HG03457 (cell line): Measurements from ENCODE around the gene ZDHHC3.
"Not testable (repeated sequence)": the region's sequence is repeated elsewhere in the genome, so short reads cannot be mapped to it uniquely, and the experiment has no call there.

Experiments
- ATAC-seq: cut with Tn5 transposase; IDR thresholded peaks from one replicate; pipeline ENCODE4 v1.9.1; 2021; ENCODE audit warnings: moderate number of reproducible peaks; ENCODE audit not compliant: unreplicated experiment

The ZDHHC3 gene

GRCh38 chr3:44996556-44996969 lies 20.6 kb upstream of the ZDHHC3 start:
- ATAC-seq: no peak

GRCh38 chr3:44995142-44995770 lies 19.3 kb upstream of the ZDHHC3 start:
- no peak for ATAC-seq

- no peak for ATAC-seq
Observed at GRCh38 chr3:44993471-44994205, 17.7 kb upstream of the ZDHHC3 start.

GRCh38 chr3:44992555-44993470 lies 16.8 kb upstream of the ZDHHC3 start:
- ATAC-seq: no peak

GRCh38 chr3:44991326-44991725 lies 15.4 kb upstream of the ZDHHC3 start:
- no peak for ATAC-seq

GRCh38 chr3:44989636-44990373 lies 13.8 kb upstream of the ZDHHC3 start:
- no peak for ATAC-seq

GRCh38 chr3:44989141-44989540 lies 13.2 kb upstream of the ZDHHC3 start:
- no peak for ATAC-seq

GRCh38 chr3:44988073-44988472 lies 12.1 kb upstream of the ZDHHC3 start:
- ATAC-seq: no peak

- ATAC-seq: no peak
Observed at GRCh38 chr3:44987332-44987731, 11.4 kb upstream of the ZDHHC3 start.

- not testable (repeated sequence) for ATAC-seq
Observed at GRCh38 chr3:44986330-44986729, 10.4 kb upstream of the ZDHHC3 start.

GRCh38 chr3:44984335-44984734 lies 8.4 kb upstream of the ZDHHC3 start:
- no peak for ATAC-seq

GRCh38 chr3:44983484-44983941 lies 7.5 kb upstream of the ZDHHC3 start:
- no peak for ATAC-seq

- no peak for ATAC-seq
Observed at GRCh38 chr3:44982817-44983216, 6.8 kb upstream of the ZDHHC3 start.

- no peak for ATAC-seq
Observed at GRCh38 chr3:44981751-44982150, 5.8 kb upstream of the ZDHHC3 start.

GRCh38 chr3:44981220-44981619 lies 5.2 kb upstream of the ZDHHC3 start:
- no peak for ATAC-seq

- ATAC-seq: no peak
Observed at GRCh38 chr3:44974416-44974815, 1.6 kb downstream of the ZDHHC3 start.

GRCh38 chr3:44970926-44971490 lies 5.0 kb downstream of the ZDHHC3 start:
- no peak for ATAC-seq

GRCh38 chr3:44969828-44970179 lies 6.2 kb downstream of the ZDHHC3 start:
- ATAC-seq: no peak

GRCh38 chr3:44969154-44969827 lies 6.7 kb downstream of the ZDHHC3 start:
- ATAC-seq: no peak

GRCh38 chr3:44968447-44968858 lies 7.5 kb downstream of the ZDHHC3 start:
- no peak for ATAC-seq
